ENCODE data around the gene THBS2. TPM values are rescaled to one million over a fixed set of nuclear protein-coding genes. Genes with fewer than 3 reads are reported as not detected.

THBS2 gene
- total RNA-seq, 1 donor from 2014 or later: not detected

- Mint-ChIP-seq H3K9me3 (peaks cover 10% of the 10 kb centered on the region), H3K36me3 (ENCODE audit: low read depth) (no peaks in the 10 kb centered on the region), H3K27ac (no peak overlapping the region), H3K27me3 (peaks cover 49% of the 10 kb centered on the region), H3K4me1 (peaks cover 2% of the 10 kb centered on the region), H3K4me3 (no peak overlapping the region)
- DNase-seq: no peak
- intact Hi-C loops (cut with micrococcal nuclease): no loop called here
Observed at GRCh38 chr6:169251371-169251802, 2.3 kb downstream of the THBS2 start.

- H3K27me3 Mint-ChIP-seq: peaks cover 45% of the 10 kb centered on the region
- no peak overlapping the region for H3K27ac Mint-ChIP-seq
- intact Hi-C loops (cut with micrococcal nuclease): no loop called here
- no peaks in the 10 kb centered on the region for H3K36me3 Mint-ChIP-seq (ENCODE audit: low read depth)
- peaks cover 10% of the 10 kb centered on the region for H3K9me3 Mint-ChIP-seq
- DNase-seq: no peak
- no peak overlapping the region for H3K4me3 Mint-ChIP-seq
- peaks cover 2% of the 10 kb centered on the region for H3K4me1 Mint-ChIP-seq
Observed at GRCh38 chr6:169250660-169251059, 3.0 kb downstream of the THBS2 start.

GRCh38 chr6:169249057-169249456 lies 4.6 kb downstream of the THBS2 start:
- peaks cover 2% of the 10 kb centered on the region for H3K4me1 Mint-ChIP-seq
- peaks cover 10% of the 10 kb centered on the region for H3K9me3 Mint-ChIP-seq
- intact Hi-C loops (cut with micrococcal nuclease): no loop called here
- H3K36me3 Mint-ChIP-seq (ENCODE audit: low read depth): no peaks in the 10 kb centered on the region
- H3K27ac Mint-ChIP-seq: no peak overlapping the region
- H3K4me3 Mint-ChIP-seq: no peak overlapping the region
- DNase-seq: no peak
- peaks cover 34% of the 10 kb centered on the region for H3K27me3 Mint-ChIP-seq

GRCh38 chr6:169248521-169248971 lies 5.1 kb downstream of the THBS2 start:
- Mint-ChIP-seq H3K27me3 (peaks cover 29% of the 10 kb centered on the region), H3K4me1 (peaks cover 2% of the 10 kb centered on the region), H3K36me3 (ENCODE audit: low read depth) (no peaks in the 10 kb centered on the region), H3K27ac (no peak overlapping the region), H3K4me3 (no peak overlapping the region), H3K9me3 (peaks cover 10% of the 10 kb centered on the region)
- intact Hi-C loops (cut with micrococcal nuclease): no loop called here
- DNase-seq: no peak

GRCh38 chr6:169247991-169248390 lies 5.7 kb downstream of the THBS2 start:
- H3K4me1 Mint-ChIP-seq: no peaks in the 10 kb centered on the region
- peaks cover 23% of the 10 kb centered on the region for H3K27me3 Mint-ChIP-seq
- no peak overlapping the region for H3K4me3 Mint-ChIP-seq
- no peaks in the 10 kb centered on the region for H3K36me3 Mint-ChIP-seq (ENCODE audit: low read depth)
- peaks cover 10% of the 10 kb centered on the region for H3K9me3 Mint-ChIP-seq
- intact Hi-C loops (cut with micrococcal nuclease): no loop called here
- H3K27ac Mint-ChIP-seq: no peak overlapping the region
- no peak for DNase-seq

GRCh38 chr6:169247419-169247818 lies 6.2 kb downstream of the THBS2 start:
- Mint-ChIP-seq H3K27ac (no peak overlapping the region), H3K4me1 (no peaks in the 10 kb centered on the region), H3K9me3 (peaks cover 10% of the 10 kb centered on the region), H3K4me3 (no peak overlapping the region), H3K27me3 (peaks cover 18% of the 10 kb centered on the region), H3K36me3 (ENCODE audit: low read depth) (no peaks in the 10 kb centered on the region)
- DNase-seq: no peak
- intact Hi-C loops (cut with micrococcal nuclease): no loop called here

GRCh38 chr6:169246445-169246844 lies 7.2 kb downstream of the THBS2 start:
- DNase-seq: no peak
- intact Hi-C loops (cut with micrococcal nuclease): no loop called here
- H3K36me3 Mint-ChIP-seq (ENCODE audit: low read depth): no peaks in the 10 kb centered on the region
- H3K4me3 Mint-ChIP-seq: no peak overlapping the region
- H3K27me3 Mint-ChIP-seq: peaks cover 9% of the 10 kb centered on the region
- no peaks in the 10 kb centered on the region for H3K4me1 Mint-ChIP-seq
- peaks cover 10% of the 10 kb centered on the region for H3K9me3 Mint-ChIP-seq
- no peak overlapping the region for H3K27ac Mint-ChIP-seq

- Mint-ChIP-seq H3K27ac (no peak overlapping the region), H3K4me3 (no peak overlapping the region), H3K36me3 (ENCODE audit: low read depth) (no peaks in the 10 kb centered on the region), H3K27me3 (no peaks in the 10 kb centered on the region), H3K4me1 (no peaks in the 10 kb centered on the region), H3K9me3 (peaks cover 10% of the 10 kb centered on the region)
- intact Hi-C loops (cut with micrococcal nuclease): no loop called here
- no peak for DNase-seq
Observed at GRCh38 chr6:169244684-169245383, 8.8 kb downstream of the THBS2 start.

GRCh38 chr6:169243661-169244060 lies 10.0 kb downstream of the THBS2 start:
- no peaks in the 10 kb centered on the region for H3K27me3 Mint-ChIP-seq
- intact Hi-C loops (cut with micrococcal nuclease): no loop called here
- H3K9me3 Mint-ChIP-seq: peaks cover 10% of the 10 kb centered on the region
- no peak overlapping the region for H3K27ac Mint-ChIP-seq
- no peak overlapping the region for H3K4me3 Mint-ChIP-seq
- H3K4me1 Mint-ChIP-seq: no peaks in the 10 kb centered on the region
- no peaks in the 10 kb centered on the region for H3K36me3 Mint-ChIP-seq (ENCODE audit: low read depth)
- no peak for DNase-seq

GRCh38 chr6:169243186-169243585 lies 10.5 kb downstream of the THBS2 start:
- Mint-ChIP-seq H3K27me3 (no peaks in the 10 kb centered on the region), H3K36me3 (ENCODE audit: low read depth) (no peaks in the 10 kb centered on the region), H3K27ac (no peak overlapping the region), H3K4me1 (no peaks in the 10 kb centered on the region), H3K4me3 (no peak overlapping the region), H3K9me3 (peaks cover 10% of the 10 kb centered on the region)
- intact Hi-C loops (cut with micrococcal nuclease): no loop called here
- no peak for DNase-seq

GRCh38 chr6:169241688-169242350 lies 11.8 kb downstream of the THBS2 start:
- no peaks in the 10 kb centered on the region for H3K9me3 Mint-ChIP-seq
- intact Hi-C loops (cut with micrococcal nuclease): no loop called here
- no peaks in the 10 kb centered on the region for H3K36me3 Mint-ChIP-seq (ENCODE audit: low read depth)
- no peaks in the 10 kb centered on the region for H3K4me1 Mint-ChIP-seq
- DNase-seq: no peak
- no peak overlapping the region for H3K27ac Mint-ChIP-seq
- no peak overlapping the region for H3K4me3 Mint-ChIP-seq
- H3K27me3 Mint-ChIP-seq: no peaks in the 10 kb centered on the region

- Mint-ChIP-seq H3K4me1 (no peaks in the 10 kb centered on the region), H3K27me3 (no peaks in the 10 kb centered on the region), H3K27ac (no peak overlapping the region), H3K36me3 (ENCODE audit: low read depth) (no peaks in the 10 kb centered on the region), H3K4me3 (no peak overlapping the region), H3K9me3 (no peaks in the 10 kb centered on the region)
- intact Hi-C loops (cut with micrococcal nuclease): no loop called here
- DNase-seq: no peak
Observed at GRCh38 chr6:169240591-169241390, 12.9 kb downstream of the THBS2 start.

GRCh38 chr6:169240125-169240524 lies 13.5 kb downstream of the THBS2 start:
- intact Hi-C loops (cut with micrococcal nuclease): no loop called here
- H3K27ac Mint-ChIP-seq: no peak overlapping the region
- no peaks in the 10 kb centered on the region for H3K9me3 Mint-ChIP-seq
- H3K4me1 Mint-ChIP-seq: no peaks in the 10 kb centered on the region
- H3K4me3 Mint-ChIP-seq: no peak overlapping the region
- no peaks in the 10 kb centered on the region for H3K27me3 Mint-ChIP-seq
- H3K36me3 Mint-ChIP-seq (ENCODE audit: low read depth): no peaks in the 10 kb centered on the region
- DNase-seq: no peak

GRCh38 chr6:169239181-169239580 lies 14.5 kb downstream of the THBS2 start:
- no peaks in the 10 kb centered on the region for H3K4me1 Mint-ChIP-seq
- H3K27ac Mint-ChIP-seq: no peak overlapping the region
- H3K27me3 Mint-ChIP-seq: no peaks in the 10 kb centered on the region
- no peak for DNase-seq
- H3K36me3 Mint-ChIP-seq (ENCODE audit: low read depth): no peaks in the 10 kb centered on the region
- intact Hi-C loops (cut with micrococcal nuclease): no loop called here
- H3K4me3 Mint-ChIP-seq: no peak overlapping the region
- H3K9me3 Mint-ChIP-seq: peaks cover 2% of the 10 kb centered on the region
